ENCODE results near the gene AAGAB.

The AAGAB gene

GRCh38 chr15:67254238-67255175 lies at the start of gene AAGAB, which contains the start of gene IQCH:
Gene AAGAB, minus strand, starts transcription at chr15:67254661. Its CDS starts 30 bp downstream, at chr15:67254631.
Gene IQCH, plus strand, starts transcription at chr15:67254786. Its CDS starts 111 bp downstream, at chr15:67254897.
- no peak for TF ChIP-seq CTCF (IDR thresholded peaks at IDR 0.05)
- Mint-ChIP-seq H3K9me3 (no peaks in the 10 kb centered on the region), H3K4me3 (peak within 1 kb of the TSS; percentile 99), H3K27ac (peak within 1 kb of the TSS; percentile 96), H3K4me1 (peaks cover 37% of the 10 kb centered on the region), H3K36me3 (ENCODE audit: low read depth) (peaks cover 3% of the 10 kb centered on the region), H3K27me3 (ENCODE audit: low read depth, poor library complexity) (peaks cover 13% of the 10 kb centered on the region)
- peak; percentile 100 for DNase-seq

GRCh38 chr15:67303490-67304363 lies 49.3 kb upstream of the AAGAB start:
- Mint-ChIP-seq H3K27ac (no peak overlapping the region), H3K4me3 (no peak overlapping the region), H3K27me3 (ENCODE audit: low read depth, poor library complexity) (no peaks in the 10 kb centered on the region), H3K36me3 (ENCODE audit: low read depth) (no peaks in the 10 kb centered on the region), H3K9me3 (no peaks in the 10 kb centered on the region), H3K4me1 (no peaks in the 10 kb centered on the region)
- DNase-seq = no peak
- peak; percentile 48 for TF ChIP-seq CTCF (IDR thresholded peaks at IDR 0.05)

GRCh38 chr15:67300266-67301025 lies 46.0 kb upstream of the AAGAB start:
- Mint-ChIP-seq H3K4me3 (no peak overlapping the region), H3K27ac (no peak overlapping the region), H3K4me1 (peaks cover 9% of the 10 kb centered on the region), H3K9me3 (no peaks in the 10 kb centered on the region), H3K27me3 (ENCODE audit: low read depth, poor library complexity) (no peaks in the 10 kb centered on the region), H3K36me3 (ENCODE audit: low read depth) (no peaks in the 10 kb centered on the region)
- no peak for DNase-seq
- TF ChIP-seq CTCF (IDR thresholded peaks at IDR 0.05) = no peak

GRCh38 chr15:67296684-67297083 lies 42.2 kb upstream of the AAGAB start:
- no peak overlapping the region for H3K27ac Mint-ChIP-seq
- TF ChIP-seq CTCF (IDR thresholded peaks at IDR 0.05) = no peak
- no peaks in the 10 kb centered on the region for H3K36me3 Mint-ChIP-seq (ENCODE audit: low read depth)
- DNase-seq = no peak
- no peaks in the 10 kb centered on the region for H3K9me3 Mint-ChIP-seq
- peaks cover 9% of the 10 kb centered on the region for H3K4me1 Mint-ChIP-seq
- no peaks in the 10 kb centered on the region for H3K27me3 Mint-ChIP-seq (ENCODE audit: low read depth, poor library complexity)
- H3K4me3 Mint-ChIP-seq = no peak overlapping the region

GRCh38 chr15:67296188-67296587 lies 41.7 kb upstream of the AAGAB start:
- DNase-seq = peak; percentile 8
- H3K4me3 Mint-ChIP-seq = no peak overlapping the region
- peak overlapping the region; percentile 5 for H3K27ac Mint-ChIP-seq
- peaks cover 9% of the 10 kb centered on the region for H3K4me1 Mint-ChIP-seq
- H3K9me3 Mint-ChIP-seq = no peaks in the 10 kb centered on the region
- no peaks in the 10 kb centered on the region for H3K36me3 Mint-ChIP-seq (ENCODE audit: low read depth)
- H3K27me3 Mint-ChIP-seq (ENCODE audit: low read depth, poor library complexity) = no peaks in the 10 kb centered on the region
- TF ChIP-seq CTCF (IDR thresholded peaks at IDR 0.05) = no peak
